OCI-LY1 (cell line): Measurements from ENCODE around the gene PBX1.
"Not testable (repeated sequence)": the region's sequence is repeated elsewhere in the genome, so short reads cannot be mapped to it uniquely, and the experiment has no call there.

Source experiments
- H2AFZ ChIP-seq: fragments of 200-600 bp; sonication (generic), shearing (Covaris generic); 2 replicates; pipeline ENCODE4 v1.6.0; 2014; ENCODE audit warnings: antibody characterized with exemption, mild to moderate bottlenecking, low read length
- H3F3A ChIP-seq: fragments of 200-600 bp; sonication (generic), shearing (Covaris generic); 2 replicates; pipeline ENCODE4 v1.6.0; 2014; ENCODE audit warnings: mild to moderate bottlenecking, antibody characterized with exemption, low read length, moderate library complexity; ENCODE audit not compliant: insufficient read depth
- H3K27ac ChIP-seq: fragments of 200-600 bp; sonication (generic); 2 replicates; pipeline ENCODE4 v1.5.1; 2014; ENCODE audit warnings: low read length, mixed run types, mild to moderate bottlenecking, low read depth; ENCODE audit not compliant: poor library complexity, severe bottlenecking
- H3K27me3 ChIP-seq: fragments of 200-600 bp; sonication (generic); 2 replicates; pipeline ENCODE4 v1.6.0; 2014; ENCODE audit warnings: antibody characterized with exemption, mild to moderate bottlenecking, low read length, moderate library complexity; ENCODE audit not compliant: insufficient read depth
- H3K36me3 ChIP-seq: fragments of 200-600 bp; sonication (generic); 2 replicates; pipeline ENCODE4 v1.6.1; 2014; ENCODE audit warnings: mild to moderate bottlenecking, antibody characterized with exemption, low read length, moderate library complexity, mixed read lengths; ENCODE audit not compliant: insufficient read depth
- H3K4me1 ChIP-seq: fragments of 200-600 bp; sonication (generic); 2 replicates; pipeline ENCODE4 v1.5.1; 2014; ENCODE audit warnings: mild to moderate bottlenecking, low read length, moderate library complexity; ENCODE audit not compliant: insufficient read depth, severe bottlenecking
- H3K4me2 ChIP-seq: fragments of 200-600 bp; sonication (generic), shearing (Covaris generic); 2 replicates; pipeline ENCODE4 v1.6.1; 2014; ENCODE audit warnings: low read length
- H3K4me3 ChIP-seq: fragments of 200-600 bp; sonication (generic); 2 replicates; pipeline ENCODE4 v1.5.1; 2014; ENCODE audit warnings: low read length, low read depth, mild to moderate bottlenecking, mixed read lengths; ENCODE audit not compliant: poor library complexity, severe bottlenecking
- H3K79me2 ChIP-seq: fragments of 200-600 bp; shearing (Covaris generic); 2 replicates; pipeline ENCODE4 v1.6.1; 2016; ENCODE audit warnings: mixed run types, low read length, mixed read lengths; ENCODE audit not compliant: insufficient read depth
- H3K9ac ChIP-seq: fragments of 200-600 bp; sonication (generic), shearing (Covaris generic); 2 replicates; pipeline ENCODE4 v1.6.1; 2014; ENCODE audit warnings: mild to moderate bottlenecking, low read length, mixed read lengths
- H3K9me2 ChIP-seq: fragments of 200-600 bp; sonication (generic), shearing (Covaris generic); 2 replicates; pipeline ENCODE4 v1.6.1; 2014; ENCODE audit warnings: low read depth, mild to moderate bottlenecking, low read length, mixed read lengths
- H3K9me3 ChIP-seq: fragments of 200-600 bp; shearing (Covaris generic); 2 replicates; pipeline ENCODE4 v1.6.1; 2014; ENCODE audit warnings: low read length, mixed read lengths
- H4K20me1 ChIP-seq: fragments of 200-600 bp; sonication (generic), shearing (Covaris generic); 2 replicates; pipeline ENCODE4 v1.6.0; 2016; ENCODE audit warnings: mild to moderate bottlenecking, low read length; ENCODE audit not compliant: insufficient read depth
- CTCF ChIP-seq: fragments of 200-600 bp; sonication (generic), shearing (Covaris generic); IDR thresholded peaks from 2 replicates; pipeline ENCODE4 v1.5.1; 2017; ENCODE audit warnings: mild to moderate bottlenecking, antibody characterized with exemption, low read length, moderate library complexity, mixed read lengths
- EZH2 ChIP-seq: fragments of 200-600 bp; sonication (generic), shearing (Covaris generic); IDR thresholded peaks from 2 replicates; pipeline ENCODE4 v1.8.0; 2017; ENCODE audit warnings: borderline replicate concordance, mixed run types, mild to moderate bottlenecking, antibody characterized with exemption, low read length, moderate library complexity, mixed read lengths

PBX1 gene

DNA sequence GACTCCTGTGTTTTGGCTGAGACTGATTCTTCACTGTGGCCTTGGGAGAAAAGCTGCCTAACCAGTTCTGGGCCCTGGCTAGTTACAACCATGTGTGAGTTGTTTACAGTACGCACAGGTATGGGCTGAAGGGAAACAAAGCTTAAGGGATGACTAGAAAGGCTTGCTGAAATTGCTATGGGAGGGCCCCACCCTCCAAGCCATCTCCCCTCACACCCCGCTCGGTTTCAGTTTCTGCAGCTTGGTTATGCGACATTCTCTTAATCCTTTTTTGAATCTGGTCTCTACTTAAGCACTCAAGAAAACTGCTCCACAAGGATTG, 43.1 kb downstream of the PBX1 start:
- TF ChIP-seq EZH2 (no peak), CTCF (no peak)
- no peaks in the 10 kb centered on the region for H3K79me2 ChIP-seq
- no peak overlapping the region for H3K4me2 ChIP-seq
- no peaks in the 10 kb centered on the region for H3F3A ChIP-seq
- no peaks in the 10 kb centered on the region for H3K4me1 ChIP-seq
- no peaks in the 10 kb centered on the region for H3K9me3 ChIP-seq
- H2AFZ ChIP-seq = no peak overlapping the region
- H3K9ac ChIP-seq = no peak overlapping the region
- no peaks in the 10 kb centered on the region for H3K27me3 ChIP-seq
- H3K27ac ChIP-seq = no peak overlapping the region
- H3K4me3 ChIP-seq = no peak overlapping the region
- no peaks in the 10 kb centered on the region for H4K20me1 ChIP-seq
- H3K9me2 ChIP-seq = no peaks in the 10 kb centered on the region
- H3K36me3 ChIP-seq = no peaks in the 10 kb centered on the region

GRCh38 chr1:164602480-164603093, 43.6 kb downstream of the PBX1 start:
- Histone ChIP-seq H3F3A (no peaks in the 10 kb centered on the region), H3K4me1 (no peaks in the 10 kb centered on the region), H2AFZ (no peak overlapping the region), H3K4me2 (no peak overlapping the region), H3K36me3 (no peaks in the 10 kb centered on the region), H4K20me1 (no peaks in the 10 kb centered on the region), H3K4me3 (no peak overlapping the region), H3K9me3 (no peaks in the 10 kb centered on the region), H3K9me2 (no peaks in the 10 kb centered on the region), H3K27me3 (no peaks in the 10 kb centered on the region), H3K27ac (no peak overlapping the region), H3K79me2 (no peaks in the 10 kb centered on the region), H3K9ac (no peak overlapping the region)
- TF ChIP-seq CTCF (no peak), EZH2 (no peak)

- not testable (repeated sequence) for H3F3A ChIP-seq, H3K9me3 ChIP-seq, H3K9ac ChIP-seq, H3K36me3 ChIP-seq, H3K4me3 ChIP-seq, H3K27ac ChIP-seq, H3K27me3 ChIP-seq, H3K9me2 ChIP-seq, H4K20me1 ChIP-seq, H2AFZ ChIP-seq, H3K79me2 ChIP-seq, H3K4me2 ChIP-seq, H3K4me1 ChIP-seq
Measured at GRCh38 chr1:164603805-164604204, 44.8 kb downstream of the PBX1 start.

DNA sequence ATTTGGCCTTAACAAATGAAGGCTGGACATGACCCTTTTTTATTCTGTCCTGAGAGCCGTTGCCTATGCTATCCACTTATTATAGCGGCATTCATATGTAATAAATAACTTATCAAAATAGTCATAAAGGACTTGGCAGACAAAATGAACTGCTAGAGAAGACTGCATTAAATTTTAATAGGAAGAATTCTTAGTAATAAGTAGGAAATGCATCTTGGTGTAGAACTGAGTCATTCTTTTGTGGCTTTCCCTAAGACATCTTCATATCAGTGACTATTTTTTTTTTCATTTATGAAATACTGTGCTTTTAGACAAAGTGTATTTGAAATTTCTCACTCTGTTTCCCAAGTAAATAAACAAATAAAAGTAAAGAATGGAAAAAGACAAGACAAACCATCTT, 45.6 kb downstream of the PBX1 start:
- Histone ChIP-seq H4K20me1 (no peaks in the 10 kb centered on the region), H3K27me3 (no peaks in the 10 kb centered on the region), H3K4me1 (no peaks in the 10 kb centered on the region), H3K9ac (no peak overlapping the region), H3K9me3 (no peaks in the 10 kb centered on the region), H3K79me2 (no peaks in the 10 kb centered on the region), H3K4me3 (no peak overlapping the region), H3K36me3 (no peaks in the 10 kb centered on the region), H3K4me2 (no peak overlapping the region), H3K9me2 (no peaks in the 10 kb centered on the region), H3F3A (no peaks in the 10 kb centered on the region), H3K27ac (no peak overlapping the region), H2AFZ (no peak overlapping the region)
- TF ChIP-seq CTCF (no peak), EZH2 (no peak)
